GM21737 (cell line): Measurements from ENCODE around the gene MRPL17.

Experiments used
- ATAC-seq: cut with Tn5 transposase; IDR thresholded peaks from one replicate; pipeline ENCODE4 v1.9.1; 2021; ENCODE audit warnings: mild to moderate bottlenecking, moderate library complexity; ENCODE audit not compliant: unreplicated experiment

MRPL17 gene

GRCh38 chr11:6634534-6634933 is 48.6 kb downstream of the MRPL17 start:
- no peak for ATAC-seq

GRCh38 chr11:6633422-6634408 is 49.4 kb downstream of the MRPL17 start:
- no peak for ATAC-seq

- no peak for ATAC-seq
These were observed 50.7 kb downstream of the MRPL17 start for GRCh38 chr11:6632116-6633073.

- no peak for ATAC-seq
These were observed 51.7 kb downstream of the MRPL17 start for GRCh38 chr11:6631361-6631890.

- no peak for ATAC-seq
These were observed 52.4 kb downstream of the MRPL17 start for GRCh38 chr11:6630632-6631291.
